Brain microvascular endothelial cell (primary cell): Measurements from ENCODE around the gene ARPC5.

Experiments used
- DNase-seq: peaks from one replicate; pipeline ENCODE4 v3.0.0-alpha.2; 2020
- H3K27ac ChIP-seq: fragments of 250-450 bp; sonication (Bioruptor Pico); 2 replicates; pipeline ENCODE4 v1.5.1; 2020; ENCODE audit warnings: mild to moderate bottlenecking, moderate library complexity
- H3K27me3 ChIP-seq: fragments of 250-450 bp; sonication (Bioruptor Pico); replicated peaks from 2 replicates; pipeline ENCODE4 v1.5.1; 2020; ENCODE audit warnings: mild to moderate bottlenecking
- H3K36me3 ChIP-seq: fragments of 250-450 bp; sonication (Bioruptor Pico); replicated peaks from 2 replicates; pipeline ENCODE4 v1.5.1; 2020; ENCODE audit warnings: mild to moderate bottlenecking
- H3K4me3 ChIP-seq: 2 replicates; pipeline ENCODE4 v1.5.1; 2011; ENCODE audit warnings: low read depth, mild to moderate bottlenecking, control low read depth, low read length, moderate library complexity
- CTCF ChIP-seq: IDR thresholded peaks from 2 replicates; pipeline ENCODE4 v1.5.1; 2011; ENCODE audit warnings: low read depth, mild to moderate bottlenecking, moderate library complexity, low read length, control low read depth, inconsistent platforms; ENCODE audit errors: missing control alignments
- in situ Hi-C: cut with HindIII; loops from 2 replicates; pipeline ENCODE4 v1.10.0; 2017; ENCODE audit warnings: low sequenced_read_pairs, low pct_ligation_motif_present

ARPC5 gene

GRCh38 chr1:183652107-183652506 lies 16.5 kb upstream of the ARPC5 start:
- no peak for TF ChIP-seq CTCF
- DNase-seq: no peak
- H3K36me3 ChIP-seq: no peaks in the 10 kb centered on the region
- no peak overlapping the region for H3K27ac ChIP-seq
- in situ Hi-C loops: no loop called here
- H3K4me3 ChIP-seq: no peak overlapping the region
- H3K27me3 ChIP-seq: no peaks in the 10 kb centered on the region

GRCh38 chr1:183651612-183652011 lies 16.0 kb upstream of the ARPC5 start:
- H3K4me3 ChIP-seq: no peak overlapping the region
- no peak overlapping the region for H3K27ac ChIP-seq
- H3K36me3 ChIP-seq: no peaks in the 10 kb centered on the region
- no peak for DNase-seq
- no peak for TF ChIP-seq CTCF
- H3K27me3 ChIP-seq: no peaks in the 10 kb centered on the region
- in situ Hi-C loops: no loop called here

GRCh38 chr1:183648042-183648441 lies 12.5 kb upstream of the ARPC5 start:
- DNase-seq: no peak
- no peak for TF ChIP-seq CTCF
- Histone ChIP-seq H3K36me3 (no peaks in the 10 kb centered on the region), H3K27me3 (no peaks in the 10 kb centered on the region), H3K27ac (no peak overlapping the region), H3K4me3 (no peak overlapping the region)
- in situ Hi-C loops: no loop called here

GRCh38 chr1:183646776-183647175 lies 11.2 kb upstream of the ARPC5 start:
- Histone ChIP-seq H3K4me3 (no peak overlapping the region), H3K27me3 (no peaks in the 10 kb centered on the region), H3K27ac (no peak overlapping the region), H3K36me3 (no peaks in the 10 kb centered on the region)
- no peak for TF ChIP-seq CTCF
- DNase-seq: no peak
- in situ Hi-C loops: no loop called here

- TF ChIP-seq CTCF: no peak
- no peak overlapping the region for H3K27ac ChIP-seq
- no peak for DNase-seq
- no peaks in the 10 kb centered on the region for H3K27me3 ChIP-seq
- no peaks in the 10 kb centered on the region for H3K36me3 ChIP-seq
- in situ Hi-C loops: no loop called here
- H3K4me3 ChIP-seq: no peak overlapping the region
Measured at GRCh38 chr1:183645531-183645930, 9.9 kb upstream of the ARPC5 start.

- no peaks in the 10 kb centered on the region for H3K27me3 ChIP-seq
- no peak for DNase-seq
- no peaks in the 10 kb centered on the region for H3K36me3 ChIP-seq
- TF ChIP-seq CTCF: no peak
- in situ Hi-C loops: no loop called here
- H3K4me3 ChIP-seq: no peak overlapping the region
- H3K27ac ChIP-seq: no peak overlapping the region
Measured at GRCh38 chr1:183642166-183642565, 6.6 kb upstream of the ARPC5 start.
